ENCODE data around the gene DNAJC7.

GRCh38 chr17:41943492-41943891 lies 73.7 kb downstream of the DNAJC7 start:
- TF ChIP-seq CTCF (IDR thresholded peaks at IDR 0.05; ENCODE audit: insufficient read depth, low read length, poor library complexity, severe bottlenecking) (no peak), EZH2phosphoT487 (conservative IDR thresholded peaks at IDR 0.05; ENCODE audit: low read length) (no peak)
